HPDE6-E6E7 (cell line): ENCODE results near the gene ARHGAP4.

ENCODE experiments used
- DNase-seq: peaks from one replicate; pipeline ENCODE4 v3.0.0; 2011; ENCODE audit warnings: missing footprints; ENCODE audit errors: extremely low spot score

Gene ARHGAP4

DNA sequence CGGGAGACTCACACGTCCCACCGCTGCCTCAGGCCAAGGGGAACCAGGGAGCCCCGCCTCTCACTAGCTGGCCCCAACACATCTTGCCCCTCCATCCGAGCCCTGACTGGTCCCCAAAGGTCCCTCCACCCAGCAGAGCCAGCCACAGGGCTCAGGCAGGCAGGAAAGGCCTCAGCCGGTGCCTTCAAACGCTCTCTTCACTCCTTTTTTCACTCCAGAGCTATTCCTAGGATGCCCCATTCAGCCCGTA lies 1.5 kb upstream of the ARHGAP4 start:
- DNase-seq: no peak

- no peak for DNase-seq
These were observed 1.0 kb upstream of the ARHGAP4 start for GRCh38 chrX:153926858-153927671.

GRCh38 chrX:153926552-153926857 lies 441 bp upstream of the ARHGAP4 start:
- DNase-seq: no peak

- DNase-seq: no peak
These were observed 701 bp downstream of the ARHGAP4 start for GRCh38 chrX:153925387-153925738.

GRCh38 chrX:153924149-153924861 lies 1.8 kb downstream of the ARHGAP4 start:
- no peak for DNase-seq

DNA sequence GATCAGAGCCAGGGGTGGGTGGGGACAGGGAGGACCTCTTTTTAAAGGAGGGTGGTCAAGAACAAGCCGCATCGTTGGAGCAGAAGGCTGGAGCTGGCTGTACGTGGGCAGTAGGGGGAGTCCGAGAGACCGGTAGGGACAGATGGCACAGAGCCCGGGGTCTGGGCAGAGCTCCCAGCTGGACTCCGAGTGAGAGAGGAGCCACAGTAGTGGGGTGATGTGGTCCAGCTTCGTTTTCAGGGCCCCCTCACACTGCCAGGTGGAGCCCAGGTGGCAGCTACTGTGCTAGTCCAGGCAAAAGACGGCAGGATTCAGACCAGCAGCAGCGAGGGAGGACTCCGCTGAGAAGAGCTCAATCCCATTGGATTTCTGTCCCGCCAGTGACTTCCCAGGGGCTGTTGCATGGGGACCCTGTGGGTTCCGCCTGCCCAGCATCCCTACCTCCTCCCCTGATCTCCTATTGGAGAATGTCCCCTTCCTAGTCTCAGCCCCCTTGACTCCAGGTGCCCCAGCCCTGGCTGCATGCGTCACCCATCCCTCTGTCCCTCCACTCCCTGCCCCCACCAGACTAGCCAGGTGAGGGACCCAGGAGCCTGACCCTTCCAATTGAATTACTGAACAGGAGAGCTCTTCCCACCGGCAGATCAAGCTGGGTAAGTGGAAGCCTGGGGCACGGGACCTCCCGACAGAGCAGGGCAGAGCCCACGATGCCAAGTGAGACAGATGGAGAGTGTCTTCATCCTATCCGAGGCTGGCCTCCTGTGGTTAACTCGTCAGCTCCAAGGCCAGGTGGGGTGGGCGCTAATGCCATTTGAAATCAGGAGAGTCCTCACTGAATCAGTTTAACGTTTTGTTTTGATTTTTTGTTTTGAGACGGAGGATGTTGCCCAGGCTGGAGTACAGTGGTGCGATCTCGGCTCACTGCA lies 2.9 kb downstream of the ARHGAP4 start:
- DNase-seq: peak; percentile 72

DNA sequence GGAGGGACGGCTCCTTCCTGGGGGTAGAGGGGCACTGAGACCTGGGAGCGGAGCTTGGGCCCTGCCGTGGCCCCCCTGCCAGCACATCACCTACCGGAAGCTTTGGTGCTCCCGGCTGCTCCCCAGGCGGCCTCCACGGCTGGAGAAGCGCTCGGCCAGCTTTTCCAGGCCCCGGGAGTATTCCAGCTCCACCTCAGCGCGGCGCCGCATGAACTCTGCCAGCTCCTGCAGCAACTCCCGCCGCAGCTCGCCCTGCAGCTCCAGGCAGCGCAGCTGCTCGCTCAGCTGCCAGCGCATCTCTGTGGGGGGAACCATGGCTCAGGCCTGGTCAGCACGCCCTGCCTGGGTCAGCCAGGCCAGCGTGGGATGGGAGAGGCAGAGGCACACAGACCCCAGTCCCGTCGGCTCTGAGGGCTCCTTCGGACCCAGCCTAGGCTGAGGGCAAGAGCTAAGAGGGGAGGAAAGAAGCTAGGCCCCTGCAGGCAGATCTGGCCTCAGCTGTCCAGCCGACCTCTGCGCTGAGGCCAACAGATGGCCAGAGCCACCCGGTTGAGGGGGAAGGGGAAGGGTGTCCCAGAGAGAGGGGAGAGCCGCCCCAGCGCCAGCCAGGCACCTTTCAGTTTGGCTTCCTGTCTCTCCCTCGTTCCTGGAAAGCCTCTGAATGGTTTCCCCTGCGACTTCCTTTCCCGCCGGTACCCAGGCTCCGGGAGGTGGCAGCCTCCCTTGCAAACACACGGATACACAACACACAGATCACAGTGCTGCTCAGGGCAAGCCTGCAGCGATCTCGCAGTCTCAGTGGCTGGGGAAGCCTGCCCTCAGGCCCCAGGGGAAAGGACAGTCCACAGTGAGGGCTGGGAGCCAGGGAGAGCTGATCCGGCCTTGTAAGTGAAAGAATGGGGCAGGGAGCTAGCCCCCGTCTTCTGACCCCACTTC lies 4.3 kb downstream of the ARHGAP4 start:
- no peak for DNase-seq

DNA sequence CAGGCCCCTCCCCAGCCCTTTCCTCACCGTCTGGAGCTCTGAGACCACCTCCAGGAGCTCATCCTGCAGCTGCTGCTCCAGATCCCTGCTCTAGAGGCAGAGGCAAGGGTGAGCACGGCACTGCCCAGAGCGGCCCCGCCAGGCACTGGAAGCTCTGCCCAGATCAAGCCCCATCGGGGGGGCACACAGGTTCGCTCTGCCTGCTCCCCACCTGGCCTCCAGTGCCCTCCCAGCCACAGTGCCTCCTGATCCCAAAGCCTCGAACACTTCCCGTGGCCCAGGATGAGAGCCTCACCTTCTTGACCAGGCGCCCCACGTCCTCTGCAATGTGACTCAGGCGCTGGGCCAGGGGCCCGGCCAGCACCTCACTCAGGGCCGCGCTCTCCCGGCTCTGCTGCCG lies 5.0 kb downstream of the ARHGAP4 start:
- DNase-seq: no peak

GRCh38 chrX:153920546-153920945 lies 5.5 kb downstream of the ARHGAP4 start:
- DNase-seq: no peak

GRCh38 chrX:153919281-153919680 lies 6.8 kb downstream of the ARHGAP4 start:
- DNase-seq: no peak

DNA sequence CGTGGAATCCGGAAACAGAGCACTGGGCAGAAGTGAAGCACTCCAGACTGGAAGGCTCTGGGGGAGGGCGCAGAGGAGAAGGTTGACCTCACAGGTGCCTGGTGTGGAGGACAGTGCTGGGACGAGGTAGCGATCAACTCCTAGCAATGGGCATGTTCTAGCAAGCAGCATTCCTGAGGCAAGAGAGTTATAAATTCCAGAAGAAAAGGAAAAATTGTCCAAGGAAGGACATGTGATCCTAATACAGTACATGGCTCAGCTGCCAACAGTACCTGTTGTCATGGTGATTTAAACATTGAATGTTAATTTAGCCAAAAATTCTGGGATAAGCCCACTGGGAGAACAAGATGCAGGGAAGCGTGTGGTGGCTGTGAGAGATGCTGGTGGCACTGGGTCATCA lies 8.2 kb downstream of the ARHGAP4 start:
- peak; percentile 67 for DNase-seq

GRCh38 chrX:153913701-153914100 lies 12.4 kb downstream of the ARHGAP4 start:
- DNase-seq: no peak

DNA sequence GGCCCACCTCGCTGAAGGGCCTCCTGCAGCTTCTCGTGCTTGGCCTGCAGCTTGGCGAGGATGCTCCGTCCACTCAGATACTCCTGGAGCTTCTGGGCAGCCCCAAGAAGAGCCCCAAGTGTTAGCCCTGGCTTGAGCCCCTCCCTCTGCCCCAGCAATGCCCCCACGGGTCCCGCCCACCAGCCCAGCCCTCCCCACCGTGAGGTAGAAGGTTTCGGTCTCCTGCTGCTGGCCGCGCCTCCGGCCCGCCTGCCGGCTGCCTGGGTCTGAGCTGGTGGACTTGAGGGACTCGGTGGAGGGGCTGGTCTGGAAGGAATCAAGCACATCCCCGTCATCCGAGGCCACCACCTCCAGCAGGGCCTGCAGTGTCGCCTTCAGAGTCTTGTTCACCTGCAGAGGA lies 12.9 kb downstream of the ARHGAP4 start:
- DNase-seq: no peak

GRCh38 chrX:153911798-153912197 lies 14.3 kb downstream of the ARHGAP4 start:
- DNase-seq: no peak

DNA sequence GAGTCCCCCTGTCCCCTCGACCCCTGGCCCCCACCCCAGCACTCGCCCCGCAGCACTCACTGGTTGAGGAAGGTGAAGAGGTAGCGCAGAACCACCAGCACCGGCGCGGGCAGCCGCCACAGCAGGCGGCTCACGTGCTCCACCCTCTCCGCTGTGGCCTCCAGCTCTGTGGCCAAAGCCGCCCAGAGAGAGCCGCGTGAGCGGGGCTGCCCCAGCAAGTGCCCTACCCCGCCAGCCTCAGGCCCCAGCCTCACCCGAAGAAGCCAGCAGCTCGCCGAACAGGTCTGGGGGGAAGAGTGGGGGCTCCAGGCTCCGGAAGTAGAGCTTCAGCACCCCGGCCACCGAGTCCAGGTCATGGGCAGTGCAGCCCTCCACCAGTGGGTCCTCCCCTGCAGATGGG lies 15.6 kb downstream of the ARHGAP4 start:
- DNase-seq: no peak

DNA sequence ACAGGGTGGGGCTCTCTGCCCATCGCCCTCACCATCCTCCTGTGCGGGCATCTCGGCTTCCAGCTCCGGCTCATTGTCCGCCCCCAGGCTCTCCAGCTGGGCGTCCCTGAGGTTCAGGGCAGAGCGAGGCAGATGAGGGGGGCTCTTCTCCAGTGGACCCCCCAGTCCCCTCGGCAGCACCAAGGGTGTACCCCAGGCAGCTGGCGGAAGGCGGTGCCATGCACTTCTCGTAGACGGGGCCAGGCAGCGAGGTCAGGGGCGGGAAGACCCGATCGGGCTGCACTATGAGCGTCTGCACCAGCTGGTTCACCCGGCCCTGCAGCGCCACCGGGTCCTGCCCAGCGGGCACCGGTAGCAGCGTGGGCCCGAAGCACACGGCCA lies 16.1 kb downstream of the ARHGAP4 start:
- DNase-seq: no peak

DNA sequence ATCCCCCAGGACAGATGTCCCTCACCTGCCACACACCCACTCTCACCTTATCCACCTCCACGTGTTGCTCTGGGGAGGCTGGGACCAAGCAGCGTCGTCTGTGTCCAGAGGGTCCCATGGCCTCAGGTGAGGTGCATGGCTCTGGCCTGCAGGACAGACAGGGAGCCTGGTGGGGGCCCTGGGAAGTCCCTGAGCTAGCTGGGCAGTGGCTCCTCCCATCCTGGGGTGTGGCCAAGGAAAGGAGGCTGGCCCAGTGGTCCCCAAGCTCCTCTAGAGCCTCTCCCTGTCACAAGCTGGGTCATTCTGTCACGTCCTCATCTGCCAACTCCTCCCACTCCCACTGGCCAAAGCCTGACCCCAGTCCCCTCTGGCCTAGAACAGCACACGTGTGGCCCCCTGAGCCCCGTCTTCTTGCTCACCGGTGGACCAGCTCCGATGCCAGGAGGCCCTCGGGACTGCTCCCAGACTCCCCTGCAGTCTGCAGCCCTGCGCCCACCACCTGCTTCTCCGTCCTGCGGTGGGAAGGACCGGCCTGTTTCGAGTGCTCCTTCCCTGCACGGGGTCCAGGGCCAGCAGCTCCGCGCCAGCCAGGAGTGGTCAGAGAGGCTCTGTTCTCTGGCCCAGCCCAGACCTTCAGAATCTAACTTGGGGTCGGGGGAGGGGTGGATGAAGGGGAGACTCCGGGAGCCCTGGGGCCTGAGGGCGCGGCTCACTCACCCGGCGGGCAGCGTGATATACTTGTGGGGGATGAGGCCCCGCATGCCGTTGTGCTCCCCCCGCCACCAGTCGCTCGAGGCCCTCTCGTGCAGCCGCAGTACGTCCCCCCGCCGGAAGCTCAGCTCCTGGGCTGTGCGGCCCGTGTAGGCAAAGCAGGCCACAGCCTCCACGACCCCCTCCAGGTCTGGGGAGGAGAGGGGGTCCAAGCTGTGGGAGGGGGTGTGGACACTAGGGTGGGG lies 16.8 kb downstream of the ARHGAP4 start:
- DNase-seq: no peak

DNA sequence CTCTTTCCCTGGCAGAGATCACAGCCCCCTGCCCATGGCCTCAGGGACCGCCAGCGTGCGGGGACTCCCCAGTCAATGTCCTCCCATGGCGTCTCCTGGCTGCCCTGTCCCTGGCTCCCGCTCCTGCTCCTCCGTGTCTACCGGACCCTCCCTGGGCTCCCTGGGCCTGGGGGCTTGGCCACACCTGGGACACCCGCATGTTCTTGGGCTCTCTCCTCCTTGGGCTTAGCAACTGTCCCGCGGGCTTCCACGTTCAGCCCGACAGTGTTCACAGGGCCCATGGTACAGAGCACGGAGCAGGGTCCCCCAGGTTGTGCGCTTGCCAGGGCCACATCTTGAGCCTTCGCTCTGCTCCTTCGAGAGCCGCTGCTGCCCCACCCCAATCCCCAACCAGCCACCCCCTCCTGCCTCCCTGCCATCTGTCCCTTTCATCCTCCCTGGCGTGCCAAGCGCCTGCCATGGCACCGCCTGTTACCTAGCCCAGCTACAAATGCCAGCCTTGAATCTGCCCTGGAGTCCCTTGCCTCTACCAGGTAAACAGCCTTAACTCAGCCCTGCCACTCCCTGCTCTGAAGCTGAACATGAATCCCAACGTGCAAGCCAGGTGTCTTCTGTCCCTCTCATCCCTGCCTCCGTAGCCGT lies 17.7 kb downstream of the ARHGAP4 start:
- no peak for DNase-seq

GRCh38 chrX:153907456-153907855 lies 18.6 kb downstream of the ARHGAP4 start:
- no peak for DNase-seq
